ENCODE measurements around the gene CFL1.

CFL1 gene

DNA sequence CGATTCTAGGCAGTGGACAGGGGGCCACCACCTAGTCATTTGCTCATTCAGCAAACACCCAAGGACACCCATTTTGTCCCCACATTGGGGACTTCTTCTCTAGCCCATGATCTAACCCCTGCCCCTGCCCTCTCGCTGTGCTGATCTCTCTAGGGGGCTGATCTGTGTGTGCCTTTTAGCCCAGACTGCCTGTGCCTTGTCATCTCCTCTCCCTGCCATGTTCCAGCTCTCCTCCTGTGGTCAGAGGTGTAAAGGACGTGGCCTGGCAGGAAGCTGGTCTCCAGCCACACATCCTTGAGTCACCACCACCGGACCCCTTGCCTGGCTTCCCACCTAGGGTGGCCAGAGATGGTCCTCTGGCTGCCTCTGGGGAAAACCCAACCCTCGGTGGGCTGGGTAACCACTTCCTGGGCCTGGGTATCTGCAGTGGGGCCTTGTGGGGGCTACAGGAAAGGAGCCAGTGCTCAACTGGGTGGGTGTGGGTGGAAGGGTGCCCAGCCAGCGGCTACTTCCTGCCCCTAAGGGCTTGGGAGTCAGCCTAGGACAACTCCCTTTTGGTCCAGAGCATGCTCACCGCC, 23.0 kb upstream of the CFL1 start:
- Histone ChIP-seq H3K27ac (ENCODE audit: low read length) (no peak overlapping the region), H3K27me3 (ENCODE audit: control insufficient read depth, insufficient read depth, low read length) (no peaks in the 10 kb centered on the region), H3K36me3 (ENCODE audit: control insufficient read depth, insufficient read depth, low read length) (peaks cover 24% of the 10 kb centered on the region), H3K4me1 (ENCODE audit: control insufficient read depth, insufficient read depth, low read length) (peaks cover 3% of the 10 kb centered on the region; the same call in 1 of the 2 replicates), H3K9me3 (ENCODE audit: control insufficient read depth, insufficient read depth, low read length) (no peaks in the 10 kb centered on the region), H3K4me3 (ENCODE audit: low read length) (no peak overlapping the region)
- no peak for DNase-seq (ENCODE audit: low read depth, low spot score)
- WGBS (ENCODE audit: insufficient coverage, insufficient read length), result no CpG with 5 or more reads among the region's 7 CpGs

DNA sequence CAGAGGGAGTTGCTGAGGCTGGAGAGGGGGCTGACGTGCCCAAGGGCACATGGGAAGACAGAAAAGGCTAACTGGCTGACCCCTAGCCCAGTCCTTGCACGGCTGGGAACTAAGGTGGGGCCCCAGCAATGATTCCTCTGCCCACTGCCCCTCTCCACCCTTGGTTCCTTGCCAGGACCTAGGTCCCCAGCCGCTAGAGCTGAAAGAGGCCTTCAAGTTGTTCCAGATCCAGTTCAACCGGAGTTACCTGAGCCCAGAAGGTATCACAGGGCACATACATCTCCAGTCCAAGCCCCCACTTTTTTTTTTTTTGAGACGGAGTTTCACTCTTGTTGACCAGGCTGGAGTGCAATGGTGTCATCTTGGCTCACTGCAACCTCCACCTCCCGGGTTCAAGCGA, 22.0 kb upstream of the CFL1 start:
- H3K36me3 ChIP-seq (ENCODE audit: control insufficient read depth, insufficient read depth, low read length), result peaks cover 18% of the 10 kb centered on the region
- no peak overlapping the region for H3K4me3 ChIP-seq (ENCODE audit: low read length)
- DNase-seq (ENCODE audit: low read depth, low spot score), result no peak
- H3K4me1 ChIP-seq (ENCODE audit: control insufficient read depth, insufficient read depth, low read length), result peaks cover 3% of the 10 kb centered on the region; the same call in 1 of the 2 replicates
- no peaks in the 10 kb centered on the region for H3K9me3 ChIP-seq (ENCODE audit: control insufficient read depth, insufficient read depth, low read length)
- H3K27ac ChIP-seq (ENCODE audit: low read length), result no peak overlapping the region
- WGBS (ENCODE audit: insufficient coverage, insufficient read length), result no CpG with 5 or more reads among the region's 7 CpGs
- H3K27me3 ChIP-seq (ENCODE audit: control insufficient read depth, insufficient read depth, low read length), result no peaks in the 10 kb centered on the region

DNA sequence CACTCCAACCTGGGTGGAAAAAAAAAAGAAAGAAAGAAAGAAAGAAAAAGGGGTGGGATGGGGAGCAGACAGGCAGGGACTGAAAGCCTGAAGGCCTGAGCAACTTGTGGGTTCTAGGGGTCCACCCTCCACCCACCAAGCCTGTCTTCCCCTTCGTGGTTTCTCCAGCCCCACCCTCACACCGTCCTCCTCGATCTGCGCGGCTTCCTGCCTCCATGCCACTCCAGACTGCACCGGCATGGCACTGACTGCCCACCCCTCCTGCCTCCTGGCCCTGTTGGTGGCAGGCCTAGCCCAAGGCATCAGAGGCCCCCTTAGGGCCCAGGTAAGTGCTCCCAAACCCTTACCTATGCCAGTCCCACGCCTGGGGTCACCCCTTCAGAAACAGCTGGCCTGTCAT, 21.6 kb upstream of the CFL1 start, which contains the start of gene CTSW:
TSS of gene CTSW (plus strand) at position 221 of the 400 bp plus-strand sequence. CDS start at position 239, 18 bp downstream.
- Histone ChIP-seq H3K27ac (ENCODE audit: low read length) (no peak within 1 kb of the TSS), H3K4me3 (ENCODE audit: low read length) (no peak within 1 kb of the TSS), H3K36me3 (ENCODE audit: control insufficient read depth, insufficient read depth, low read length) (peaks cover 18% of the 10 kb centered on the region), H3K4me1 (ENCODE audit: control insufficient read depth, insufficient read depth, low read length) (peaks cover 3% of the 10 kb centered on the region; the same call in 1 of the 2 replicates), H3K27me3 (ENCODE audit: control insufficient read depth, insufficient read depth, low read length) (no peaks in the 10 kb centered on the region), H3K9me3 (ENCODE audit: control insufficient read depth, insufficient read depth, low read length) (no peaks in the 10 kb centered on the region)
- no CpG with 5 or more reads among the region's 7 CpGs for WGBS (ENCODE audit: insufficient coverage, insufficient read length)
- DNase-seq (ENCODE audit: low read depth, low spot score), result no peak

DNA sequence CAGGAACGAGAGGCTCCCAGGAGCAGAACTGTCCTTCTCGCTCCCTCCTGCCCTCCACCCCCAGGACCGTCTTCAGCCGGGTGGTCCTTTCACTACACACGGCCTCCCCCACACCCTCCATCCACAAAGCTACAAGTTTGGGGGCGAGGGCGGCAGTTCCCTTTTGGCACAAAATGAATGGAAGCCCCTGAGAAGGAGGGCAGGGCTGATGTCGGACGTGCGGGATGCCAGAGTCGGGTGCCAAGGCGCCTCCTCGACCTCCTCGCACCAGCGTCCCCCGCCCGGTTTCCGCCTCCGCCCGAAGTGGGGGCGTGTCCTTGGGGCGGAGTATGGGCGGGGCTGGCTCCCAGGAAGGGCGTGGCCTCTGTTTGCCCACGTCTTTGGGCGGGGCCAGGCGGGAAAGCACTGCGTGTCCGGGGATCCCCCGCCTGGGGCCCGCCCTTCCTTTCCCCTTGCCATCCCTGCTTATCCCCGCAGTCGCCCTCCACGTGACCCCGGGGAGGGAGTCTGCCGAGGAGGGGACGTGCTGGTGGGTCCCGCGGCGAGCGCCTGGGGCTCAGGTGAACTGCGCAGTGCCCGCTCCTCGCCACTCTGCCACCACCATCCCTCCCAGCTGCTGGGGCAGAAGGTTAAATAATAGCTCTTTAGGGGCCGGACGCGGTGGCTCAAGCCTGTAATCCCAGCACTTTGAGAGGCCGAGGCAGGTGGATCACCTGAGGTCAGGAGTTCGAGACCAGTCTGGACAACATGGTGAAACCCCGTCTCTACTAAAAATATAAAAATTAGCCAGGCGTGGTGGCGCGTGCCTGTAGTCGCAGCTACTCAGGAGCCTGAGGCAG, 15.6 kb upstream of the CFL1 start:
- H3K4me3 ChIP-seq (ENCODE audit: low read length), result peak overlapping the region; percentile 45; the same call in 1 of the 2 replicates
- no peak for DNase-seq (ENCODE audit: low read depth, low spot score)
- no peak overlapping the region for H3K27ac ChIP-seq (ENCODE audit: low read length)
- no peaks in the 10 kb centered on the region for H3K27me3 ChIP-seq (ENCODE audit: control insufficient read depth, insufficient read depth, low read length)
- no peaks in the 10 kb centered on the region for H3K36me3 ChIP-seq (ENCODE audit: control insufficient read depth, insufficient read depth, low read length)
- WGBS (ENCODE audit: insufficient coverage, insufficient read length), result no CpG with 5 or more reads among the region's 54 CpGs
- H3K4me1 ChIP-seq (ENCODE audit: control insufficient read depth, insufficient read depth, low read length), result no peaks in the 10 kb centered on the region; the same call in 1 of the 2 replicates
- no peaks in the 10 kb centered on the region for H3K9me3 ChIP-seq (ENCODE audit: control insufficient read depth, insufficient read depth, low read length)

DNA sequence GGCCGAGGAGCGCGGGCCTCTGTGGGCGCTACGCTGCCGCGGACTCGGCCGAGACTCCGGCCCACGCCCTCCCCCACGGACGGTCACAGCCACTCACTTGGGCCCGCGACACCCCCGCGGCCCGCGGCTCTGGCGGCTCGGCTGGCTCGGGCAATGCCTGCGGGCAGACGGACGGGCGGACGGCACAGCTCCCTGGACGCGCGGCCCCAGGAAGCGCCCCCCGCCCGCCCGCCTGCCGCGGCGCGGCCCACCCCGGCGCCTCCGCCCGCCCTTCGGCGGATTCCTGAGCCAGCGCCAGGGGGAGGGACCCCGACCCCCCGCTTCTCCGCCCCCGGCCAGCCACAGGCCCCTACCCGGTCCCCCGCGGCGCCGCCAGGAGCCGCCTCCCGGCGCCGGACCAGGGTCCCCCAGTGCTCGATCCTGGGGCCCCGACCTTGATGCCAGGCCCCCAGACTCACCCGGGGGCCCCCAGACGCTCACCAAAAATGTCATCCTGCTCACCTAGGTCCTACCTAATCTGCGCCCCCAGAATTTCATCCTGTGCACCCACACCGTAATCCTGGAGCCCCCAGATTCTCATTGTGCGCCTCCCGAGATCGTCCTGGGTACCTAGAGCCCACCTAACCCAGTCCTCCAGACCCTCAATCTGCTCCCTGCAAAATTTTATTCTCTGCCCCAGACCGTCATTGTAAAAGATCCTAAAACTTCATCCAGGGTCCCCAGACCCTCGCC, 14.8 kb upstream of the CFL1 start, which contains the start of gene EFEMP2:
TSS of gene EFEMP2 (minus strand) at position 215 of the 732 bp plus-strand sequence. CDS start 446 bp downstream, outside the sequence.
- WGBS (ENCODE audit: insufficient coverage, insufficient read length), result no CpG with 5 or more reads among the region's 69 CpGs
- H3K36me3 ChIP-seq (ENCODE audit: control insufficient read depth, insufficient read depth, low read length), result no peaks in the 10 kb centered on the region
- DNase-seq (ENCODE audit: low read depth, low spot score), result no peak

DNA sequence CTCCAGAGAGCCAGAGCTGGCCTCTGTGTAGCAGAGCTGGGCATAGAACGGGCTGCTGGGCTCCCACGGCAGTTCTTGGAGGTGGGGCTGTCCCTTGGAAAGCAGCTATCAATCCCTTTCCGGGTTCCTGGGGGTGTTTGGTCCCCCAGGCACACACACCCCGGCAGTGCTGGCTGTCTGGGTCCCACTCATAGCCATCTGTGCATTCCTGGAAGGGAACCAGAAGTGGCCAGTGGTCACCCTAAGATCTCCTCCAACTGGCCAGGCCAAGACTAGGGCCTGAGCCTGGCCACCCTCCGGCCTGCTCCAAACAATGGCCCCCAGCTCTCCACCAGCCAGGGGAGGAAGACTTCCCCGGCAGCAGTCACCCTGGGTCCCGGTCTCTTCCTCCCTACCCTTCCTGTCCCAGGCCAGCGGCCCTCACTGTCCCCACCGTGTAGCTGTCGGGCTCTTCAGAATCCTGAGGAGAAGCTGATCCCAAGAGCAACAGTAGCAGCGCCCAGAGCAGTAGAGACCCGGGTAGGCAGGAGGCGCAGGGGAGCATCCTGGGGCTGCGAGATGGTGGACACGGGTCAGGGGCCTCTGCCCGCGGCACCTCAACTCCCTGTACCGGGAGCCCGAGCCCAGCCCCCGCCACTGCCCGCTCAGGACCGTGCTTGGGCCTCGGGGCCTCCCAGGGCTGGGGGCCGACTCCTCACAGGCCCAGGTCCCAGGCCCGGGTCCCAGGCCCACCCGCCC, 14.0 kb upstream of the CFL1 start:
- DNase-seq (ENCODE audit: low read depth, low spot score), result no peak
- no peak overlapping the region for H3K27ac ChIP-seq (ENCODE audit: low read length)
- no peaks in the 10 kb centered on the region for H3K27me3 ChIP-seq (ENCODE audit: control insufficient read depth, insufficient read depth, low read length)
- WGBS (ENCODE audit: insufficient coverage, insufficient read length), result no CpG with 5 or more reads among the region's 26 CpGs
- H3K9me3 ChIP-seq (ENCODE audit: control insufficient read depth, insufficient read depth, low read length), result no peaks in the 10 kb centered on the region
- H3K4me3 ChIP-seq (ENCODE audit: low read length), result peak overlapping the region; percentile 45; the same call in 1 of the 2 replicates
- no peaks in the 10 kb centered on the region for H3K4me1 ChIP-seq (ENCODE audit: control insufficient read depth, insufficient read depth, low read length)
- H3K36me3 ChIP-seq (ENCODE audit: control insufficient read depth, insufficient read depth, low read length), result no peaks in the 10 kb centered on the region

More for the DNA sequence above, 14.8 kb upstream of the CFL1 start, which contains the start of gene EFEMP2:
- H3K27ac ChIP-seq (ENCODE audit: low read length), result no peak within 1 kb of the TSS
- no peaks in the 10 kb centered on the region for H3K27me3 ChIP-seq (ENCODE audit: control insufficient read depth, insufficient read depth, low read length)
- no peaks in the 10 kb centered on the region for H3K9me3 ChIP-seq (ENCODE audit: control insufficient read depth, insufficient read depth, low read length)
- H3K4me3 ChIP-seq (ENCODE audit: low read length), result peak within 1 kb of the TSS; percentile 45; the same call in 1 of the 2 replicates
- no peaks in the 10 kb centered on the region for H3K4me1 ChIP-seq (ENCODE audit: control insufficient read depth, insufficient read depth, low read length)

DNA sequence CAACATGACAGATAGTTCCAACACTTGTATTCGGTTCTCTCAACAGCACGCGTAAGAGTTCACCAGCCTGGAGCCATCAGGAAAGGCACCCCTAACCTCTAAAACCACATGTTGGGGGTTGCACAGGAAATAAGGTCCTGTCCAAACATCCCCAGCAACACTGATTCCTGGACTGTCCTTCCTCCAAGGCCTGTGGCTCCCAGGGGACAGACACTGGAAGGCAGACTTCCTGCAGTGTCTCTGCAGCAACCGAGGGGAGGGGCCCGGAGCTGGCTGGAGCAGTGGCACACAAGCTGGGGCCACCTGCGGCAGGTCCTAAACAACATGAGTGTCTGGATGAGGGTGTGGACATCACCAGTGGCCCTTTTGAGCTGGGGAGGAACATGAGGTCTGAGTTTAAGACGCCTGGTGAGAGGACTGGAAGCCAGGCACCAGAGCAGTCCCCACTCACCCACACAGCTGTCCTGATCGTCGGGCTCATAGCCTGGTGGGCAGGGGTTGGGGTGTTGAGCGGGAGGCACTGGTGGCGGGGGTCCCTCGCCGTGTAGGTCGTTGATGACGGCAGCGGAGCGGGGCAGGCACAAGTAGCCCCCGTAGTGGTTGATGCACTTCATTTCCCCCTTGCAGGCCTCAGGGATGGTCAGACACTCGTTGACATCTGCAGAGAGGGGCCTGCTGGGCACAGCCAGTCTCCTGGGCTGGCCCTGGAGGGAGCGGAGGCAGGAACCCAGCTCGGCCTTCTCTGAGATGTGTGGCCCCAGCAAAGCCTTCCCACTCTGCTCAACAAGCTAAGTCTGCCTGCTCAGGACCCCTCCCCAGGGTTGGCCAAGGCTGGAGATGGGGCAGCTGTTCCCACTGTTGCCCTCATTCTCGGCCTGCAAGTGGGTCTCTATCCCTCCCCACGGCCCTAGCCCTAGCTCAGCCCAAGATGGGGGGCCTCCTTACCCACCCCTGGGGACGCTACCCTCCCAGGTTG, 13.0 kb upstream of the CFL1 start:
- H3K27ac ChIP-seq (ENCODE audit: low read length), result no peak overlapping the region
- H3K9me3 ChIP-seq (ENCODE audit: control insufficient read depth, insufficient read depth, low read length), result no peaks in the 10 kb centered on the region
- H3K4me1 ChIP-seq (ENCODE audit: control insufficient read depth, insufficient read depth, low read length), result no peaks in the 10 kb centered on the region
- H3K36me3 ChIP-seq (ENCODE audit: control insufficient read depth, insufficient read depth, low read length), result no peaks in the 10 kb centered on the region
- H3K27me3 ChIP-seq (ENCODE audit: control insufficient read depth, insufficient read depth, low read length), result no peaks in the 10 kb centered on the region
- no peak for DNase-seq (ENCODE audit: low read depth, low spot score)
- H3K4me3 ChIP-seq (ENCODE audit: low read length), result no peak overlapping the region
- WGBS (ENCODE audit: insufficient coverage, insufficient read length), result no CpG with 5 or more reads among the region's 24 CpGs

DNA sequence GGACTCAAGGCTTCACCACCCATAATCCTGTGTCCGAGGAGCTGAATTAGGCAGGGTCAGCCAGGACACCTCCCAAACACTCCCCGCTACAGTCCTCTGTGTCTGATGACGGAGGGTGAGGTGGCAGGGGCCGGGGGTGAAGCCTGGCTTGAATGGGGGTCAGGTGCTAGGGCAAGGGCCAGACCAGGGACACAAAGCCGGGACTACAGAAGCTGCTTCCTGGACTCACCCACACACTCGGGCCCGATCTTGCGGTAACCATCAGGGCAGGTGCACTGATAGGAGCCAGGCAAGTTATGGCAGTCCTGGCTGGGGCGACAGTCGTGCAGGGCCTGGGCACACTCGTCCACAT, 12.3 kb upstream of the CFL1 start:
- no peaks in the 10 kb centered on the region for H3K4me1 ChIP-seq (ENCODE audit: control insufficient read depth, insufficient read depth, low read length)
- no peak overlapping the region for H3K4me3 ChIP-seq (ENCODE audit: low read length)
- no peak for DNase-seq (ENCODE audit: low read depth, low spot score)
- no peak overlapping the region for H3K27ac ChIP-seq (ENCODE audit: low read length)
- peaks cover 6% of the 10 kb centered on the region; the same call in 1 of the 2 replicates for H3K36me3 ChIP-seq (ENCODE audit: control insufficient read depth, insufficient read depth, low read length)
- no peaks in the 10 kb centered on the region for H3K9me3 ChIP-seq (ENCODE audit: control insufficient read depth, insufficient read depth, low read length)
- no peaks in the 10 kb centered on the region for H3K27me3 ChIP-seq (ENCODE audit: control insufficient read depth, insufficient read depth, low read length)
- no CpG with 5 or more reads among the region's 11 CpGs for WGBS (ENCODE audit: insufficient coverage, insufficient read length)

DNA sequence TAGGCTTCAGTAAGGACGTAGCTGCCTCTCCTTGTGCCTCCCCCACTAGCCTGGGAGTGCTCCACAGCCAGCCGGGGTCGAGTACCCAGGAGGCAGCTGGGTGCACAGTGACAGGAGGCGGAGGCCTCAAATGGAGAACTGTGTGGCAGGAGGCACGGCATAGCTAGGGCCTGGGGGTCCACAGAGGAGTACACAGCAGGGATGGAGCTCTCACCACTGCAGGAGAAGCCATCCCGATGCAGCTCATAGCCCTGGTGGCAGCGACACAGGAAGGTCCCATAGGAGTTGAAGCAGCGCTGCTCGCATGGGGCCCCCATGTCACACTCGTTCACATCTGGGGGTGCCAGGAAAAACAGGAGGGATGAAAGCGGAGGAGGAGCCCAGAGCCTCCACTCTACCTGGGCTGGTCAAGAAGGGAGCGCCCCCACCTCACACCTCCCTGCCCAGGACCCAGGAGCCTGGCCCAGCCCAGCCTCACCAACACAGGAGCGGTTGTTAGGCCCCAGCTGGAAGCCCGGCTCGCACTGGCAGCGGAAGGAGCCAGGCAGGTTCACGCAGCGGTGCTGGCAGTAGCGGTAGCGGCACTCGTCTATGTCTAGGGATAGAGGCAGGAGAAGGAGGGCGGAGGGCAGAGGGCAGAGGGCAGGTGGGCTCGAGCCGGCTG, 11.8 kb upstream of the CFL1 start:
- H3K9me3 ChIP-seq (ENCODE audit: control insufficient read depth, insufficient read depth, low read length), result no peaks in the 10 kb centered on the region
- H3K27me3 ChIP-seq (ENCODE audit: control insufficient read depth, insufficient read depth, low read length), result no peaks in the 10 kb centered on the region
- no peaks in the 10 kb centered on the region for H3K4me1 ChIP-seq (ENCODE audit: control insufficient read depth, insufficient read depth, low read length)
- no peak overlapping the region for H3K4me3 ChIP-seq (ENCODE audit: low read length)
- DNase-seq (ENCODE audit: low read depth, low spot score), result no peak
- peaks cover 10% of the 10 kb centered on the region; the same call in 1 of the 2 replicates for H3K36me3 ChIP-seq (ENCODE audit: control insufficient read depth, insufficient read depth, low read length)
- H3K27ac ChIP-seq (ENCODE audit: low read length), result no peak overlapping the region
- no CpG with 5 or more reads among the region's 24 CpGs for WGBS (ENCODE audit: insufficient coverage, insufficient read length)
